SH-SY5Y (cell line): ENCODE data around the gene ZG16B.

Experiments
- GATA2 ChIP-seq: IDR thresholded peaks from 2 replicates; pipeline ENCODE4 v1.6.1; 2011; ENCODE audit warnings: mild to moderate bottlenecking, low read depth, low read length
- GATA3 ChIP-seq: IDR thresholded peaks from 2 replicates; pipeline ENCODE4 v1.6.1; 2011; ENCODE audit warnings: low read depth, mild to moderate bottlenecking, low read length, moderate library complexity

The ZG16B gene

GRCh38 chr16:2874032-2874911 is 44.2 kb downstream of the ZG16B start:
- TF ChIP-seq GATA2 (no peak), GATA3 (no peak)

- TF ChIP-seq GATA2: no peak
- no peak for TF ChIP-seq GATA3
Observed at GRCh38 chr16:2874912-2875362, 44.8 kb downstream of the ZG16B start.

- TF ChIP-seq GATA3: no peak
- TF ChIP-seq GATA2: no peak
Observed at GRCh38 chr16:2879854-2880508, 49.9 kb downstream of the ZG16B start.
